Transverse colon (tissue), 4 donors: Measurements from ENCODE around the gene VPS13D.

Experiments
- CTCF ChIP-seq, 5 experiments: fragments of 200-600 bp in 3 of 5; fragments of 450-650 bp in 2 of 5; sonication (generic) in 3 of 5; IDR thresholded peaks; 1 replicate in 2 of 5; 2 replicates in 3 of 5; pipeline ENCODE4 v1.5.1; 2016 to 2017; ENCODE audit warnings: antibody characterized with exemption in 5 of 5, inconsistent platforms in 3 of 5, mild to moderate bottlenecking in 2 of 5, moderate library complexity in 1 of 5
- POLR2AphosphoS5 ChIP-seq, 3 donors: sonication (generic); formaldehyde crosslinking; IDR thresholded peaks; one replicate each; pipeline ENCODE4 v1.6.1; 2016; ENCODE audit warnings: antibody characterized with exemption in 3 of 3

GRCh38 chr1:12485231-12486058 is 255.6 kb downstream of the VPS13D start:
- TF ChIP-seq CTCF (IDR thresholded peaks at IDR 0.05): no peak
- no peak for TF ChIP-seq POLR2AphosphoS5 (IDR thresholded peaks at IDR 0.05)
